IPS DF 6.9 (cell line): ENCODE measurements around the gene KIRREL3.
"Not testable (repeated sequence)": the region's sequence is repeated elsewhere in the genome, so short reads cannot be mapped to it uniquely, and the experiment has no call there.

ENCODE experiments used
- DNase-seq: peaks from one replicate; pipeline ENCODE4 v3.0.0-alpha.2; 2013; ENCODE audit warnings: low read depth, low spot score
- H3K27ac ChIP-seq: one replicate; pipeline ENCODE4 v1.5.1; 2013; ENCODE audit warnings: low read length, control low read depth
- H3K27me3 ChIP-seq: 2 replicates; pipeline ENCODE4 v1.6.1; 2013; ENCODE audit warnings: mild to moderate bottlenecking, low read length; ENCODE audit not compliant: control insufficient read depth, insufficient read depth
- H3K36me3 ChIP-seq: 2 replicates; pipeline ENCODE4 v1.6.1; 2013; ENCODE audit warnings: low read length; ENCODE audit not compliant: control insufficient read depth, insufficient read depth
- H3K4me1 ChIP-seq: 2 replicates; pipeline ENCODE4 v1.6.1; 2013; ENCODE audit warnings: low read length; ENCODE audit not compliant: control insufficient read depth, insufficient read depth
- H3K4me3 ChIP-seq: 2 replicates; pipeline ENCODE4 v1.5.1; 2013; ENCODE audit warnings: mild to moderate bottlenecking, low read length
- H3K9me3 ChIP-seq: 2 replicates; pipeline ENCODE4 v1.6.1; 2013; ENCODE audit warnings: low read length, inconsistent platforms; ENCODE audit not compliant: control insufficient read depth, insufficient read depth
- WGBS: extraction: QIAGEN DNeasy Blood & Tissue Kit; methylation state at CpG from one replicate; pipeline ENCODE4 v1.1.7; 2013; ENCODE audit warnings: mixed read lengths, missing lambda C conversion rate; ENCODE audit not compliant: insufficient read length, insufficient coverage; 5-methylcytosine and 5-hydroxymethylcytosine counted together

KIRREL3 gene

GRCh38 chr11:126383339-126384335 lies 616.9 kb downstream of the KIRREL3 start:
- no peak for DNase-seq
- Histone ChIP-seq H3K27ac (no peak overlapping the region), H3K36me3 (no peaks in the 10 kb centered on the region), H3K4me1 (0 out of 2 replicates have a peak, but pooled peaks cover 1% of the 10 kb centered on the region), H3K9me3 (no peaks in the 10 kb centered on the region), H3K4me3 (no peak overlapping the region), H3K27me3 (no peaks in the 10 kb centered on the region)
- no CpG with 5 or more reads among the region's 20 CpGs for WGBS

- H3K4me1 ChIP-seq, H3K36me3 ChIP-seq, H3K27me3 ChIP-seq, DNase-seq, H3K27ac ChIP-seq, H3K9me3 ChIP-seq, H3K4me3 ChIP-seq: not testable (repeated sequence)
- WGBS, result no CpG with 5 or more reads among the region's 4 CpGs
These were observed 617.9 kb downstream of the KIRREL3 start for GRCh38 chr11:126382641-126383040.

- H3K9me3 ChIP-seq, DNase-seq: not testable (repeated sequence)
These were observed 618.6 kb downstream of the KIRREL3 start for GRCh38 chr11:126381960-126382359.

GRCh38 chr11:126380909-126381308 lies 619.7 kb downstream of the KIRREL3 start:
- no peak for DNase-seq
- H3K9me3 ChIP-seq, result no peaks in the 10 kb centered on the region
- no peak overlapping the region for H3K27ac ChIP-seq
- no peaks in the 10 kb centered on the region for H3K4me1 ChIP-seq
- H3K4me3 ChIP-seq, result no peak overlapping the region
- no peaks in the 10 kb centered on the region for H3K36me3 ChIP-seq
- H3K27me3 ChIP-seq, result no peaks in the 10 kb centered on the region
- WGBS, result no CpG with 5 or more reads among the region's 4 CpGs

More at GRCh38 chr11:126381960-126382359, 618.6 kb downstream of the KIRREL3 start:
- WGBS, result no CpG with 5 or more reads among the region's 10 CpGs
- not testable (repeated sequence) for H3K4me3 ChIP-seq, H3K27ac ChIP-seq, H3K36me3 ChIP-seq, H3K27me3 ChIP-seq, H3K4me1 ChIP-seq

GRCh38 chr11:126378763-126379162 lies 621.8 kb downstream of the KIRREL3 start:
- H3K4me3 ChIP-seq, result no peak overlapping the region
- H3K4me1 ChIP-seq, result no peaks in the 10 kb centered on the region
- no peak for DNase-seq
- WGBS, result no CpG with 5 or more reads among the region's 4 CpGs
- H3K27ac ChIP-seq, result no peak overlapping the region
- H3K36me3 ChIP-seq, result no peaks in the 10 kb centered on the region
- H3K9me3 ChIP-seq, result no peaks in the 10 kb centered on the region
- H3K27me3 ChIP-seq, result no peaks in the 10 kb centered on the region

- no peaks in the 10 kb centered on the region for H3K27me3 ChIP-seq
- H3K4me1 ChIP-seq, result no peaks in the 10 kb centered on the region
- no peak overlapping the region for H3K27ac ChIP-seq
- no peak for DNase-seq
- no peak overlapping the region for H3K4me3 ChIP-seq
- H3K9me3 ChIP-seq, result no peaks in the 10 kb centered on the region
- WGBS, result no CpG with 5 or more reads among the region's 7 CpGs
- no peaks in the 10 kb centered on the region for H3K36me3 ChIP-seq
These were observed 624.8 kb downstream of the KIRREL3 start for GRCh38 chr11:126375726-126376125.

GRCh38 chr11:126374562-126375300 lies 625.8 kb downstream of the KIRREL3 start:
- H3K4me1 ChIP-seq, H3K27ac ChIP-seq, H3K4me3 ChIP-seq, H3K27me3 ChIP-seq, DNase-seq, H3K9me3 ChIP-seq, H3K36me3 ChIP-seq: not testable (repeated sequence)
- WGBS, result no CpG with 5 or more reads among the region's 28 CpGs

GRCh38 chr11:126373389-126374066 lies 627.0 kb downstream of the KIRREL3 start:
- not testable (repeated sequence) for DNase-seq, H3K4me3 ChIP-seq, H3K36me3 ChIP-seq, H3K27ac ChIP-seq, H3K4me1 ChIP-seq, H3K9me3 ChIP-seq, H3K27me3 ChIP-seq
- no CpG with 5 or more reads among the region's 12 CpGs for WGBS
